CD14-positive monocyte (primary cell): ENCODE data around the gene NT5C3A. TPM values are rescaled to one million over a fixed set of nuclear protein-coding genes. Genes with fewer than 3 reads are reported as not detected.

Experiments
- DNase-seq, 3 donors: peaks; one replicate each; pipeline ENCODE4 v3.0.0-alpha.2; 2011 to 2022
- H2AFZ ChIP-seq: 2 replicates; pipeline ENCODE4 v1.6.0; 2012; ENCODE audit warnings: mild to moderate bottlenecking, low read depth, low read length, inconsistent platforms; ENCODE audit not compliant: insufficient read depth, poor library complexity, severe bottlenecking
- H3K27ac ChIP-seq, 2 donors: 1 replicate in 1 of 2; 2 replicates in 1 of 2; pipeline ENCODE4 v1.5.1; 2012 to 2013; ENCODE audit warnings: low read length in 2 of 2, control low read depth in 1 of 2, inconsistent platforms in 1 of 2, low read depth in 1 of 2, mild to moderate bottlenecking in 1 of 2
- H3K27me3 ChIP-seq, 2 donors: one replicate each; pipeline versions ENCODE4 v1.6.0 to v1.6.1; 2011 to 2013; ENCODE audit warnings: low read length in 2 of 2; ENCODE audit not compliant: control insufficient read depth in 2 of 2, insufficient read depth in 2 of 2
- H3K36me3 ChIP-seq, 2 donors: replicated peaks in 1 of 2; 1 replicate in 1 of 2; 2 replicates in 1 of 2; pipeline versions ENCODE4 v1.5.1 to v1.6.1; 2012 to 2013; ENCODE audit warnings: low read length in 2 of 2, control low read depth in 1 of 2, inconsistent platforms in 1 of 2, mild to moderate bottlenecking in 1 of 2; ENCODE audit not compliant: insufficient read depth in 2 of 2, control insufficient read depth in 1 of 2
- H3K4me1 ChIP-seq, 2 donors: 1 replicate in 1 of 2; 2 replicates in 1 of 2; pipeline versions ENCODE4 v1.5.1 to v1.6.1; 2012 to 2013; ENCODE audit warnings: low read length in 2 of 2, control low read depth in 1 of 2, inconsistent platforms in 1 of 2, mild to moderate bottlenecking in 1 of 2, moderate library complexity in 1 of 2; ENCODE audit not compliant: insufficient read depth in 2 of 2, control insufficient read depth in 1 of 2
- H3K4me2 ChIP-seq: replicated peaks from 2 replicates; pipeline ENCODE3; 2012; ENCODE audit warnings: low read length, moderate library complexity, mild to moderate bottlenecking; ENCODE audit not compliant: poor library complexity, severe bottlenecking; ENCODE audit errors: extremely low read depth
- H3K4me3 ChIP-seq, 3 experiments: fragments of 200-600 bp in 1 of 3; sonication (generic) in 1 of 3; replicated peaks in 1 of 3; 1 replicate in 2 of 3; 2 replicates in 1 of 3; pipeline ENCODE4 v1.5.1; 2011 to 2013; ENCODE audit warnings: low read length in 3 of 3, mild to moderate bottlenecking in 3 of 3, control low read depth in 2 of 3, low read depth in 2 of 3, inconsistent platforms in 1 of 3, moderate library complexity in 1 of 3
- H3K79me2 ChIP-seq: 2 replicates; pipeline ENCODE4 v1.6.0; 2012; ENCODE audit warnings: mild to moderate bottlenecking, control low read depth, inconsistent platforms, low read length, moderate library complexity; ENCODE audit not compliant: insufficient read depth
- H3K9ac ChIP-seq: 2 replicates; pipeline ENCODE4 v1.6.0; 2017; ENCODE audit warnings: low read length, mild to moderate bottlenecking; ENCODE audit not compliant: insufficient read depth, poor library complexity, severe bottlenecking
- H3K9me3 ChIP-seq, 2 donors: replicated peaks in 1 of 2; 1 replicate in 1 of 2; 2 replicates in 1 of 2; pipeline versions ENCODE4 v1.5.1 to v1.6.1; 2012 to 2013; ENCODE audit warnings: low read length in 2 of 2, control low read depth in 1 of 2; ENCODE audit not compliant: control insufficient read depth in 1 of 2, insufficient read depth in 1 of 2
- H4K20me1 ChIP-seq: 2 replicates; pipeline ENCODE4 v1.6.0; 2012; ENCODE audit warnings: mild to moderate bottlenecking, low read length, control low read depth, moderate library complexity; ENCODE audit not compliant: insufficient read depth
- H3K27ac Mint-ChIP-seq, 7 donors: one replicate each; pipeline ENCODE4 v1.8.0; 2020; ENCODE audit warnings: mild to moderate bottlenecking in 7 of 7, mixed read lengths in 7 of 7, moderate library complexity in 6 of 7, inconsistent platforms in 2 of 7
- H3K27me3 Mint-ChIP-seq, 3 donors: one replicate each; pipeline ENCODE4 v1.8.0; 2021 to 2022; ENCODE audit warnings: low read depth in 3 of 3, mild to moderate bottlenecking in 3 of 3, mixed read lengths in 3 of 3, moderate library complexity in 3 of 3, inconsistent platforms in 1 of 3
- H3K36me3 Mint-ChIP-seq, 2 donors: one replicate each; pipeline ENCODE4 v1.8.0; 2020; ENCODE audit warnings: mixed read lengths in 2 of 2, inconsistent platforms in 1 of 2, mild to moderate bottlenecking in 1 of 2
- H3K4me1 Mint-ChIP-seq: one replicate; pipeline ENCODE4 v1.8.0; 2020; ENCODE audit warnings: mild to moderate bottlenecking, mixed read lengths
- H3K4me3 Mint-ChIP-seq, 2 donors: one replicate each; pipeline ENCODE4 v1.8.0; 2020; ENCODE audit warnings: mild to moderate bottlenecking in 2 of 2, mixed read lengths in 2 of 2, moderate library complexity in 1 of 2
- H3K9me3 Mint-ChIP-seq, 7 donors: one replicate each; pipeline ENCODE4 v1.8.0; 2020 to 2022; ENCODE audit warnings: mixed read lengths in 7 of 7, mild to moderate bottlenecking in 6 of 7, moderate library complexity in 6 of 7, inconsistent platforms in 2 of 7
- CTCF ChIP-seq: fragments of 200-600 bp; IDR thresholded peaks from one replicate; pipeline ENCODE4 v1.8.0; 2022; ENCODE audit warnings: antibody characterized with exemption, mild to moderate bottlenecking
- WGBS: methylation state at CpG from one replicate; pipeline ENCODE4 v1.1.5; 2013; ENCODE audit warnings: missing lambda C conversion rate; ENCODE audit not compliant: insufficient coverage; 5-methylcytosine and 5-hydroxymethylcytosine counted together
- intact Hi-C, 2 donors: fragments of 100-400 bp; cut with micrococcal nuclease; formaldehyde crosslinking; loops; one replicate each; pipeline versions ENCODE4 v1.15.0 to v1.15.1; 2023
- polyA plus RNA-seq, 3 donors: library from polyadenylated mRNA; depleted of rRNA in 1 of 3; unstranded in 2 of 3; stranded (reverse) in 1 of 3; fragments of 300-500 nt in 2 of 3; fragments of >200 nt in 1 of 3; fragmentation: Illumina TruSeq in 2 of 3; gene quantifications; 1 replicate in 2 of 3; 2 replicates in 1 of 3; pipeline ENCODE4 v1.2.3, GENCODE V29; 2012 to 2021

Gene NT5C3A
- polyA plus RNA-seq, 3 donors = 19.4 to 37.7 (median 29.5) TPM

- H3K36me3 ChIP-seq = no peaks in the 10 kb centered on the region
- no peak overlapping the region for H2AFZ ChIP-seq
- H3K4me3 ChIP-seq = no peak overlapping the region
- intact Hi-C loops = no loop called here
- Mint-ChIP-seq H3K4me1 (no peaks in the 10 kb centered on the region), H3K36me3 (no peaks in the 10 kb centered on the region), H3K9me3 (peaks cover 23 to 36% (median 28%) of the 10 kb centered on the region in 7 donors), H3K27ac (no peak overlapping the region), H3K27me3 (peaks cover 1 to 3% (median 1%) of the 10 kb centered on the region in 3 donors), H3K4me3 (no peak overlapping the region)
- H3K79me2 ChIP-seq = no peaks in the 10 kb centered on the region
- no peak overlapping the region for H3K9ac ChIP-seq
- DNase-seq = no peak
- no peaks in the 10 kb centered on the region for H4K20me1 ChIP-seq
- TF ChIP-seq CTCF = no peak
- H3K27ac ChIP-seq = no peak overlapping the region
- 94% methylated on average over 2 of the region's 6 CpGs for WGBS
- no peaks in the 10 kb centered on the region for H3K4me1 ChIP-seq
- H3K27me3 ChIP-seq = peaks cover 3 to 4% of the 10 kb centered on the region in 2 donors
- no peak overlapping the region for H3K4me2 ChIP-seq
- H3K9me3 ChIP-seq = peaks cover 16 to 18% of the 10 kb centered on the region in 2 donors
Measured at GRCh38 chr7:33070831-33071230, 8.3 kb upstream of the NT5C3A start.

DNA sequence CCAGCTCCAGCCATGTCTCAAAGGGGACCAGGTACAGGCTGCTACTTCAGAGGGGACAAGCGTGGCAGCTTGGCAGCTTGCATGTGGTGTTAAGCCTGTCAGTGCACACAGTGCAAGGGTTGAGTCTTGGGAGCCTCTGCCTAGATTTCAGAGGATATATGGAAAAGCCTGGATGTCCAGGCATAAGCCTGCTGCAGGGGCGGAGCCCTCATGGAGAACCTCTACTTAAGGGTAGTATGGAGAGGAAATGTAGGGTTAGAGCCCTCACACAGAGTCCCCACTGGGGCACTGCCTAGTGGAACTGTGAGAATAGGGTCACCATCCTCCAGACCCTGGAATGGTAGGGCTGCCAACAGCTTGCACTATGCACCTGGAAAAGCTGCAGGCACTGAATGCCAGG lies 7.7 kb upstream of the NT5C3A start:
- no peak for DNase-seq
- peaks cover 16 to 19% of the 10 kb centered on the region in 2 donors for H3K9me3 ChIP-seq
- no peak overlapping the region for H2AFZ ChIP-seq
- 95% methylated on average over 2 of the region's 2 CpGs for WGBS
- H3K4me3 ChIP-seq = no peak overlapping the region
- intact Hi-C loops = no loop called here
- no peaks in the 10 kb centered on the region for H3K4me1 Mint-ChIP-seq
- H3K27ac ChIP-seq = no peak overlapping the region
- peaks cover 23 to 41% (median 32%) of the 10 kb centered on the region in 7 donors for H3K9me3 Mint-ChIP-seq
- no peak for TF ChIP-seq CTCF
- no peaks in the 10 kb centered on the region for H3K36me3 ChIP-seq
- no peak overlapping the region for H3K4me2 ChIP-seq
- peaks cover 1 to 2% (median 1%) of the 10 kb centered on the region in 3 donors for H3K27me3 Mint-ChIP-seq
- H3K27me3 ChIP-seq = peaks cover under 1 to 3% of the 10 kb centered on the region in 2 donors
- H4K20me1 ChIP-seq = no peaks in the 10 kb centered on the region
- H3K36me3 Mint-ChIP-seq = no peaks in the 10 kb centered on the region
- no peaks in the 10 kb centered on the region for H3K79me2 ChIP-seq
- H3K4me3 Mint-ChIP-seq = no peak overlapping the region
- no peak overlapping the region for H3K27ac Mint-ChIP-seq
- no peak overlapping the region for H3K9ac ChIP-seq
- no peaks in the 10 kb centered on the region for H3K4me1 ChIP-seq
